GM18508 (cell line): ENCODE measurements around the gene AKR1C2.
"Not testable (repeated sequence)": the region's sequence is repeated elsewhere in the genome, so short reads cannot be mapped to it uniquely, and the experiment has no call there.

Experiments used
- ATAC-seq: cut with Tn5 transposase; IDR thresholded peaks from one replicate; pipeline ENCODE4 v1.9.1; 2021; ENCODE audit warnings: moderate number of reproducible peaks; ENCODE audit not compliant: insufficient read depth, unreplicated experiment

The AKR1C2 gene

DNA sequence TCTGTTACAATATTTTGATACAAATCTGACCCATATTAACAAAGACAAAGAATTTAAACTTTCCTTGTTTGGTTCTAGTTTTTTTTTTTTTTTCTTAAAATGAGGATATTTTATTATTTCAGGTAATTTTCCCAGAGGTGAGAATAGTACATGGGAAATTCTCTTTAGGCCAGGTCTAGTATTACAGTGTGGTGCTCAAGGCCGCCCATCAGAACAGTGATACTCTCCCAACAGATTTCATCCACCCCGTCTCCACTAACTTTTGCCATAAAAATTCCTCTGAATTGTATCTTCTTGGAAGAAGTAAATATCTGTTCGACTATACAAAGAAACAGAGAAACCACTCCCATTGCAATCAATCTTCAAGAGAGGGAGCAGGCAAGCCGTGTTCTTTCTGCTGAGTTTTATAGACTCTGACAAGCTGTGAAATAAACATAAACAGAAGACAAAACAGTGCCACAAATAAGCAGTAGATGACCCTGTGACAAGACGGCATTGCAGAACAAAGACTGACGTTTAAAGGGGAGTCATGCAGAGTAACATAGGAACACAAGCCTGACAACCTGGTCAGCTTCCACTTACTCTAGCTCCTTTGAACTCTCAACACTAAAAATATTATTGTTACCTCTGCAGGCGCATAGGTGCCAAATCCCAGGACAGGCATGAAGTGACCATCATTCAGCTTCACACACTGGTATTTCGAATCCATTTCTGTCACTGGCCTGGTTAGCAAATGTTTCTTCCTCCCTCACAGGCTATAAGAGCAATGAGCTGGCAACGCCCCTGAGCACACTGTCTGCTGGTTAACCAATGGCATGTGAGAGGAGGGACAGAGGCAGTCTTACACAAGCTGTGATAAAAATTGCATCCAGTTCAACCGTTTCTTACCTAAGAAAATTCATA, at the start of gene AKR1C2:
Gene AKR1C2, minus strand, starts transcription at position 731 of the 903 bp plus-strand sequence. Its CDS starts 22 bp downstream, at position 709.
- not testable (repeated sequence) for ATAC-seq

DNA sequence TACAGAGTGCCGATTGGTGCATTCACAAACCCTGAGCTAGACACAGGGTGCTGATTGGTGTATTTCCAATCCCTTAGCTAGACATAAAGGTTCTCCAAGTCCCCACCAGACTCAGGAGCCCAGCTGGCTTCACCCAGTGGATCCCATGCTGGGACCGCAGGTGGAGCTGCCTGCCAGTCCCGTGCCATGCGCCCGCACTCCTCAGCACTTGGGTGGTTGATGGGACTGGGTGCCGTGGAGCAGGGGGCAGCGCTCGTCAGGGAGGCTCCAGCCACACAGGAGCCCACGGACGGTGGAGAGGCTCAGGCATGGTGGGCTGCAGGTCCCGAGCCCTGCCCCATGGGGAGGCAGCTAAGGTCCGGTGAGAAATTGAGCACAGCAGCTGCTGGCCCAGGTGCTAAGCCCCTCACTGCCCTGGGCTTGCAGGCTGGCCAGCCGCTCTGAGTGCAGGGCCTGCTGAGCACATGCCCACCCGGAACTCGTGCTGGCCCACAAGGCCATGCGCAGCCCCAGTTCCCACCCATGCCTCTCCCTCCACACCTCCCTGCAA, 49.4 kb upstream of the AKR1C2 start:
- ATAC-seq = not testable (repeated sequence)

DNA sequence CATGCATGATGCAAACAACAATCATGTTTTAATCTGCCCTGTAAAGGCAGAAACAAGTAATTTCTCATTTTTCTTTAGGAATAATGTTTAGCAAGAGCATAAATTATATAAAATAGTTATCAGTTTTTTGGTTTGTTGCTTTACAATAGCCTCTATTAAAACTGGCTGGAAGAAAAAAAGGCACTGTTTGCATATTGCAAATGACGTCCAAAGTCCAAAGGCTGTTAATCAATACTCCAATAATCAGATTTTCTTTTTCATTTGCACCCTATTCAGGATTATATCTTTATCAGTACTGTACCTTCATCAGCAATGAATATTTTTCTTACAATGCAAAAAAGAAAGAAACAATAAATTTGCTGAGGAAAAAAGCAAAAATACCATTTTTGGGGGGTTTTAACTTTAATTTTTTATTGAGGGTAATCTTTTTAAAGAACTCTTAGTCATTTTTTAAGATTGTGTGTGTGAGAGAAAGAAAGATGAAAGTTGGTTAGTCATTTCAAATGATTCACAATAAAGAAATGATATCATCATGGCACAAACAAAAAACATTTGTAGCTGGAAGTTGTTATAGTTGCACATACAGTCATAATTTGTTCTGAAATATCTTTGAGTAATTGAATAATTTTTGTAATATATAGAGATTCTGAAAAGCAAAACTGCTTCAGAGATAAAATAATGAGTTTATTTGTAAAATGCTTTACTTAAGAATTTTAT, 44.4 kb upstream of the AKR1C2 start:
- no peak for ATAC-seq

DNA sequence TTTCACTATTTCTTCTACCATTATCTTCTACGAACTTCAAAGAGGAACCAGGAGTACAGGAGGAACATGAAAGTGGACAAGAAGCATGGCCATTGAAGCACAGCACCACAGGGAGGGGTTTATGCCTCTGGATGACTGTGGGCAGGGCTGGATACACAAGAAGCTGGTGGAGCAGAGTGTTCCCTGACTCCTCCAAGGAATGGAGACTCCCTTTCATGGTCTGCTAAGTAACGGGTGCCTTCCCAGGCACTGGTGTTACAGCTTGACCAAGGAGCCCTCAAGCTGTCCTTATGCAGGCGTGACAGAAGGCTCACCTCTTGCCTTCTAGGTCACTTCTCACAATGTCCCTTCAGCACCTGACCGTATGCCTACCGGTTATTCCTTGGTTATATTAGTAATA, 43.4 kb upstream of the AKR1C2 start:
- not testable (repeated sequence) for ATAC-seq

DNA sequence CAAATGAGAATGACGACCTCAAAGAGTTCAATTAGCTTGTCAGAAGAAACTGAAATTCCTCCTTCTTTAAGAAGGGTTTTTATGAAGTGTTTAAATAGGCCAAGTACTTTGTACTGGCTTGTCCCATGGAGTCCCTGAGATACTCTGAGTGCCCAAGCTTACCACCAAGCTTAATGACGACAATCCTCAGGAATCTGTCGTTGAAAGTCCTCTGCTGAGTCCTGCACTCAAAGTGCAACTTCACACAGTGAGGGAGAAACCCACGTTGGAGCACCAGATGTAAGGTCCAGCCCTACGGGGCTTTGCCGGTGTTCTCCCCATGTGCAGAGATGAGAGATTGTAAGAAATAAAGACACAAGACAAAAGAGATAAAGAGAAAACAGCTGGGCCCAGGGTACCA, 42.8 kb upstream of the AKR1C2 start:
- no peak for ATAC-seq

DNA sequence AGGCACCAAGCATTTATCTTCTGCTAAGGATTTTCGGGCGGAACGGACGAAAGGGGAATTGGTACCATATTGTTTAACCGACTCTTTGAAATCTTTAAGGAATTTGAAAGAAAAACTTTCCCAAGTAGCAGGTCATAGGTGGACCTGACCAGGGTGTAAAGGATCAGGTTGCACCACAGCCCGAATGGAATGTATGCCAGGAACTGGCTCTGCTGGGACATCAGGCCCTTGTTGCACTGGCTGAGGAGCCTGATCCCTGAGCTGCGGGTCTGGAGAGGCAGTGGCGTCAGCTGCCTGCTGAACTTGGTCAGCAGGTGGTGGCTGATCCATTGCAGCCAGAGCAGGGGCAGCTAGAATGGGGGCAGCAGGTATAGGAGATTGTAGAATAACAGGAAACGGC, 41.4 kb upstream of the AKR1C2 start:
- ATAC-seq = no peak

DNA sequence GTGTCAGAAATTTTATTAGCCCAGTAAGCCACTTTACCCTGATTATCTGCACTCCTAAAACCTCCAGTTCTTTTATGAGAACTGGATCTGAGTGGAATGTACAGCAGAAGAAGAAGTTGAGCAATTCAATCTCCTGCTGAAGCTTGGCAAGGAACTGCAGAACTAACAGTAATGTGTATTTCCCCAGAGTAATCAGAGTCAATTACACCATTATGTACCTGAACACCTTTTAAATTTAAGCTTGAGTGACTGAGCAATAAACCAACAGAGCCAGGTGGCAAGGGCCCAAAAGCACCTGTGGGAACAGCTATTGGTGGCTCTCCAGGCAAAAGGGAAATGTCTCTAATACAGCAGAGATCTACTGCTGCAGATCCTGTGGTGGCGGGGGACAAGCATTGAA, 40.1 kb upstream of the AKR1C2 start:
- no peak for ATAC-seq

DNA sequence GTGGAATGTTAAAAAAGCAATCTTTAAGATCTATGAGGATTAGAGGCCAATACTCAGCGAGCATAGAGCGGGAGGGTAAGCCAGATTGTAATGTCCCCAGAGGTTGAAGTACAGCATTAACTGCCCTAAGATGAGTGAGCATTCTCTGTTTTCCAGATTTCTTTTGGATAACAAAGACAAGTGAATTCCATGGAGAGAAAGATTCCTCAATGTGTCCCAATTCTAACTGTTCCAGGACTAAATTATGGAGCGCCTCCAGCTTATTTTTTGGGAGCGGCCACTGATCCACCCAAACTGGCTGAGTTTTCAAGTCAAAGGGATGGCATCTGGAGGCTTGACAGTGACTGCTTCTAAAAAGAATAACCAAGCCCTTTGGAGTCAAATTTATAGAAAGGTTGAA, 39.3 kb upstream of the AKR1C2 start:
- ATAC-seq = no peak

DNA sequence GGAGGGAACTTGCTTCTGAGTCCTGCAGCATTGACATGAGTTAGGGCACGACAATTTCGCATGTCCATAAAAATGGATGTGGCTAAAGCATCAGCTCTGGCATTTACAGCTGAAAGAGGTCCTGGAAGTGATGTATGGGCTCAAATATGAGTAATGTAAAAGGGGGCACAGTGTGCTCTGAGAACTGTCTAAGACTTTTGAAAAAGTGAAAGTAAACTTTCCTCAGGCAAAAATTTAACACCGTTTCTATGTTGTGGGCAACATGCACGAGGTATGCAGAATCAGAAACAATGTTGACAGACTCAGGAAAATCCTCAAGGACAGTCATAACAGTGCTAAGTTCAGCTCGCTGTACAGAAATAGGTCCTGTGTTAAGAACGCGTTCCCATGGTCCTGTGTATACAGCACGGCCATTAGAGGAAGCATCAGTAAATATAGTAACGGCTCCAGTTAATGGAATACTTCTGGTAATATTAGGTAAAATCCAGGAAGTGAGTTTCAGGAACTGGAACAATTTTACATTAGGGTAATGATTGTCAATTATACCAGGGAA, 37.9 kb upstream of the AKR1C2 start:
- ATAC-seq = no peak

DNA sequence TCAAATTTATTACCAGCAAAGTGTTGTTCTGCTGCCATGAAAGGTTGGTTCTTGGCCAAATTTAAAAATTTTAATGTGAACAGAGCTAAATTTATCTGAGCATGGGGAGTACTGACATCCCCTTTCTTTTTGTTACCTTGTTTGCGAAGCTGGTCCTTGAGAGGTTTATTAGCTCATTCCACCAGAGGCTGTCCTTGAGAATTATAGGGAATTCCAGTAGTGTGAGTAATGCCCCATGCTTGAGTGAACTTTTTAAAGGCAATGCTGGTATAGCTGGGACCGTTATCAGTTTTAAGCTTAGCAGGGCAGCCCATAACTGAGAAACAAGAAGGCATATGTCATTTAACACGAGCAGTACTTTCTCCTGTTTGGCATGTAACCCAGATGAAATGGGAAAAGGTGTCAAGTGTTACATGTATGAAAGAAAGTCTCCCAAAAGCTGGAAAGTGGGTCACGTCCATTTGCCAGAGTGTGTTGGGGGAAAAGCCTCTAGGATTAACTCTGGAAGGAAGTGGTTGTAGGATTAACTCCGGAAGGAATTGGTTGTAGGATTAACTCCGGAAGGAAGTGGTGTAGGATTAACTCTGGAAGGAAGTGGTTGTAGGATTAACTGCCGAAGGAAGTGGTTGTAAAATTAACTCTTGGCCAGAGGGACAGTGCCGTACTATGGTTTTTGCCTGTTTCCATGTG, 37.3 kb upstream of the AKR1C2 start:
- ATAC-seq = no peak

DNA sequence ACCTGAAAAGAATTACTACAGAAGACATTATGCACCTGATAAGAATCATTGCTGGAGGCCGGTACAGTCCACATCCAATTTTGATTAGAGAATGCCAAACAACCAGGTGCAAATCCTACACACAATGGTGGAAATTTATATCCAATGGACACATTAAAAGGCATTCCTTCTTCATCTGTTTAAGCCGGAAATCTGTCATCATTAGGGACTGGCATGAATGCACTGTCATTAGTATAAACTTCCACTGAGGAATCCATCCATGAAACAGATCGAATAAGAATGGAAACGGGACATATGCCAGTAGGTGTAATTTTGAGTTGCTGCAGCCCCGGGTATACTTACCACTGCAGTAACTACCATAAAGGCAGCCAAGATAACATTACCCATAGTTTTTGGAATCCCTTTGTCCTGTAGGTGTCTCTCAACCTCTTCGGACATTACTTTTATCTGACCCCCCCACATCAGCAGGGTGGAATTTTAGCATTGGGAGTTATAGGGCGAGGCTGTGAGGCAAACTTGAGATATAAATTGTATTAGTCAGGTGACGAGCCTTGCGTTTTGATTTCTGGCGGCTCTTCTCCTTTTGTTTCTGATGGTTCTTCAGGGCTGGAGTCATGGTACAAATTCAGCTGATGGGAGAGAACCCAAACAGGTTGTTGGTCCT, 36.5 kb upstream of the AKR1C2 start:
- ATAC-seq = no peak

DNA sequence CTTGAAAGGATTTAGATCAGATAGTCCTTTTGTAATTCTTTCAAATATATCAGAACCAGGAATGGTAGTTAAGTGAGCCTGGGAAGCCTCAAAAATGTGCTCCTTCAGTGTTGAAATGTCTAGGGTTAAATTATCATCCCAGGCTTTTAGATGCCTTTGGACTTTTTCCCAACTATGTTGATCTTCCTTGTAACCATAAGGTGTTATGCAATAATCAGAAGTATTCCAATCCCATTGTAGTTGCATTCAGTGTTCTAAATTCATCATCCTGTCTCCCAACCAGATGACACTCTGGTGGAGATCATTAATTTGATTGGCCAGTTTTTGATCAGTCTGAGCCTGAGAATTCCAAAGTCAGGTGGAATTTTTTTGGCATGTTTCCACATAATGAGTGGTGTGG, 35.1 kb upstream of the AKR1C2 start:
- ATAC-seq = no peak

DNA sequence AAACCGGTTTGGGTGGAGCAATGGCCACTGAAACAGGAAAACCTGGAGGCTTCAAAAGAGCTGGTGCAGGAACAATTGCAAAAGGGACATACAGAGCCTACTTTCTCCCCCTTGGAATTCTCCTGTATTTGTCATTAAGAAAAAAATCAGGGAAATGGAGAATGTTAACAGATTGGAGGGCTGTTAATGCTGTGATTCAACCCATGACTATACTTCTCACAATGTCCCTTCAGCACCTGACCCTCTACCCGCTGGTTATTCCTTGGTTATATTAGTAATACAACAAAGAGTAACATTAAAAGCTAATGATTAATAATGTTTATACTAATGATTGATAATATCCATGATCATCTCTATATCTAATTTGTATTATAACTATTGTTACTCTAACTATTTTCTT, 34.4 kb upstream of the AKR1C2 start:
- no peak for ATAC-seq

DNA sequence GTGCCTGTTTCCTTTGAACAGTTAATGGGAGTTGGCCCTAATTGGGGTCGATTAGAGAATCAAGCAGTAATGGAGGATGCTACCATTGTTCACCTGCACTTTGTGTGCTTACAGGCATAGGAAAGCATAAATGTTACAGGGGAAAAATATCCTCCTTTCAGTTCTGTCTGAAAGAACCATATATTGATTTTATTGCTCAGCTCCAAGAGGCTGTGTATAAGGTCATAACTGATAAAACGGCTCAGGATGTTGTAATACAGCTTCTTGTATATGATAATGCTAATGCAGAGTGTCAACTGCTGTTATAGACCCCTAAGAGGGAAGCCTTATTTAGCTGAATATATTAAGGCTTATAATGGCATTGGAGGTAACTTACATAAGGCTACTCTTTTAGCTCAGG, 32.9 kb upstream of the AKR1C2 start:
- no peak for ATAC-seq

DNA sequence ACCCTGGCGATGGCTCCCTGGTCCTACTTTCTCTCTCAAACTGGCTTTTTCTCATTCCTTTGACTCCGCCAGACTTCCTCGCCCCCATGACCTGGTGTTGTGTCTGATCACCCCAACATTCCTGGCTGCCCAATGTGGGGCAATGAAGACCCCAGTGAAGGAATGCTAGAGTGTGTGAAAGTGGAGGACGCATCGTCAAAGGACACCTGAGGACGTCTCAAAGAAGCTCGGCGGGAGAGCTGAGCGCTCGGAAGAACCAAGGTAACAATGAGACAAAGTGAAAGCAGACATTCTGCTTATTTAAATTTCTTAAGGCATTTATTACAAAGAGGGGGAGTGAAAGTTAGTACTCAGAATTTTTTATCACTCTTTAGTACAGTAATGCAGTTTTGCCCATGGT, 31.7 kb upstream of the AKR1C2 start:
- ATAC-seq = no peak

DNA sequence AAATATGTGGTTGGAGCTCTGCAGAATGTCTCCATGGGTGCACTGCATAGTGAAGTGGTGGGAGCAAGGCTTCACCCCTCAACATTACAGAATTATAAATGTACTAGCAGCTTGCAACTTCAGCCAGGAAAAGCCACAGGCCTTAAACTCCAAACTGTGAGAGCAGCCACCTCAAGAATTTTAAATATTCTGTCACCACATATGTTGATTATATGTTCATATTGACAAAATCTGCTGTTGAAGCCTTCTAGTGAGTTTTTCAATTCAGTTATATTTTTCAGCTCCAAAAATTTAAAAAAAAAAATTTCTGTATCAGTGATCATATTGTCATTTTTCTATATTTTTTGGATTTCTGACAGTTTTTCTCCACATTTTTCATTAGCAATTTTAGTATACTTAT, 30.9 kb upstream of the AKR1C2 start:
- ATAC-seq = no peak

DNA sequence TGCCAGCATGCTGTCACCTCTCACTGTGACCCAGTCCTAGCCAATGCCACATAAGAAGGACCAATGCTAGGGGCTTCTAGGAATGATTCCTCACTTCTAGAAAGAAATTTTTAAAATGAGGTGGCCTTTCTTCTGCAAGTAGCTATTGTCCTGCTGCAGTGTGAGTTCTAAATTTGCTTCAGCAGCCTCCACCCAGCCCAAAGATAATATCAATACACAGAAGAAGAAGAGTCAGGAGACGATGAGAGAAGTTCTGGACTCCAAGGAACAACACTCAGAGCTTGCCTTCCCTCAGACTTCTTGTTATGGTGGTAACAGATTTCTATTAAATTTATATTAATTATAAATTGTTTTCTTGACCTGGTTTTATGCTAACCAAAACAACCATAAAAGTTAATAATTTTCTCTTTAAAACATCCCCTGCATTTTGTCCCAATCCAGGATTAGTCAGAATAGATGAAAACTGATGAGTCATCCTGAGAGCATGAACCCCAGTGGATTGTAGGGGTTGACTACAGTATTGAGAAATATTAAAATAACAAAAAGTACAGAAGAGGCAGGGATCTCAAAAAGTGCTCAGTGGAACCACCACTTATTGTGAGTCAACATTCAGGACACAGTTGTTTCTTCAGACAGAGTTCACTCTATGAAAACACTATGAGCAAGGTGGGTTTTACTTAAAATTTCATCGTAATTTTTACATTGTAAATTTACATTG, 29.6 kb upstream of the AKR1C2 start:
- no peak for ATAC-seq

DNA sequence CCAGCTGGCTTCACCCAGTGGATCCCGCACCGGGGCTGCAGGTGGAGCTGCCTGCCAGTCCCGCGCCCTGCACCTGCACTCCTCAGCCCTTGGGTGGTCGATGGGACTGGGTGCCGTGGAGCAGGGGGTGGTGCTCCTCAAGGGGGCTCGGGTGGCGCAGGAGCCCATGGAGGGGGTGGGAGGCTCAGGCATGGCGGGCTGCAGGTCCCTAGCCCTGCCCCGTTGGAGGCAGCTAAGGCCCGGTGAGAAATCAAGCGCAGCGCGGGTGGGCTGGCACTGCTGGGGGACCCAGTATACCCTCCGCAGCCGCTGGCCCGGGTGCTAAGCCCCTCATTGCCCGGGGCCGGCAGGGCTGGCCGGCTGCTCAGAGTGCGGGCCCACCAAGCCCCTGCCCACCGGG, 28.8 kb upstream of the AKR1C2 start:
- ATAC-seq = not testable (repeated sequence)

DNA sequence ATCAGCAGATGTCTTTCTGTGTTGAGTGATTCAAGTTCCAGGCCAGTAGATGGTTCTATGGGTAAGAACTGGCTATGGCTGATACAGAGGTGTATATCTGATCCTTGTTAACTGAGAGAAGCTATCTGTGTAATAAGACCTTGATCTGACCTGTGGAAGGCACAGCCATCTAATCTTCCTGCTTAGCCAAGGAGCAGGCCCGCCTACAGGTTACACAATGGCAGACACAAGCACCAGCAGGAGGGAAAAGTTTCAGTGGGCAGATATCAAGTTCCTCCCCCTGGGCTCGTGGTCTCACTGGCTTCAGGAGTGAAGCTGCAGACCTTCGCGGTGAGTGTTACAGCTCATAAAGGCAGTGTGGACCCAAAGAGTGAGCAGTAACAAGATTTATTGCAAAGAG, 27.9 kb upstream of the AKR1C2 start:
- not testable (repeated sequence) for ATAC-seq
